OCI-LY1 (cell line): Measurements from ENCODE around the gene AGFG1.

Experiments
- CTCF ChIP-seq: fragments of 200-600 bp; sonication (generic), shearing (Covaris generic); IDR thresholded peaks from 2 replicates; pipeline ENCODE4 v1.5.1; 2017; ENCODE audit warnings: mild to moderate bottlenecking, antibody characterized with exemption, low read length, moderate library complexity, mixed read lengths
- EZH2 ChIP-seq: fragments of 200-600 bp; sonication (generic), shearing (Covaris generic); IDR thresholded peaks from 2 replicates; pipeline ENCODE4 v1.8.0; 2017; ENCODE audit warnings: borderline replicate concordance, mixed run types, mild to moderate bottlenecking, antibody characterized with exemption, low read length, moderate library complexity, mixed read lengths

GRCh38 chr2:227473122-227473461 is 1.1 kb downstream of the AGFG1 start:
- no peak for TF ChIP-seq CTCF
- TF ChIP-seq EZH2 = no peak
